SK-N-SH treated with all-trans-retinoic acid at 6 μM for 48 hours (cell line): ENCODE results near the gene TEAD1.

Source experiments
- BACH2 ChIP-seq: fragments of 250-450 bp; sonication (Bioruptor Pico); IDR thresholded peaks from 2 replicates; pipeline ENCODE4 v1.9.0; 2021; ENCODE audit warnings: mild to moderate bottlenecking, borderline replicate concordance
- ESRRG ChIP-seq: fragments of 250-450 bp; sonication (Bioruptor Pico); IDR thresholded peaks from 2 replicates; pipeline ENCODE4 v1.6.1; 2021; ENCODE audit warnings: mild to moderate bottlenecking
- ISL1 ChIP-seq: fragments of 250-450 bp; sonication (Bioruptor Pico); IDR thresholded peaks from 2 replicates; pipeline ENCODE4 v2.1.2; 2022; ENCODE audit warnings: mild to moderate bottlenecking, moderate library complexity
- PPARA ChIP-seq: fragments of 250-450 bp; sonication (Bioruptor Pico); IDR thresholded peaks from 2 replicates; pipeline ENCODE4 v1.5.0; 2020; ENCODE audit warnings: mild to moderate bottlenecking, borderline replicate concordance
- TOX ChIP-seq: fragments of 250-450 bp; sonication (Bioruptor Pico); IDR thresholded peaks from 2 replicates; pipeline ENCODE4 v1.8.0; 2021; ENCODE audit warnings: mild to moderate bottlenecking, moderate library complexity, borderline replicate concordance
- ZFP30 ChIP-seq: fragments of 450-650 bp; formaldehyde crosslinking; IDR thresholded peaks from 2 replicates; pipeline ENCODE4 v1.5.0; 2022; ENCODE audit warnings: mild to moderate bottlenecking, moderate library complexity
- TF ChIP-seq, protein P1 (sequence below): fragments of 250-450 bp; sonication (Bioruptor Pico); IDR thresholded peaks from 2 replicates; pipeline ENCODE4 v1.8.0; 2020; ENCODE audit warnings: mild to moderate bottlenecking, moderate library complexity, borderline replicate concordance
- TF ChIP-seq, protein P2 (sequence below): fragments of 250-450 bp; sonication (Bioruptor Pico); IDR thresholded peaks from 2 replicates; pipeline ENCODE4 v1.5.1; 2021; ENCODE audit warnings: mild to moderate bottlenecking, moderate library complexity
- TF ChIP-seq, protein P3 (sequence below): fragments of 250-450 bp; sonication (Bioruptor Pico); IDR thresholded peaks from 2 replicates; pipeline ENCODE4 v1.5.1; 2020; ENCODE audit warnings: low read depth, mild to moderate bottlenecking, moderate library complexity

DNA sequence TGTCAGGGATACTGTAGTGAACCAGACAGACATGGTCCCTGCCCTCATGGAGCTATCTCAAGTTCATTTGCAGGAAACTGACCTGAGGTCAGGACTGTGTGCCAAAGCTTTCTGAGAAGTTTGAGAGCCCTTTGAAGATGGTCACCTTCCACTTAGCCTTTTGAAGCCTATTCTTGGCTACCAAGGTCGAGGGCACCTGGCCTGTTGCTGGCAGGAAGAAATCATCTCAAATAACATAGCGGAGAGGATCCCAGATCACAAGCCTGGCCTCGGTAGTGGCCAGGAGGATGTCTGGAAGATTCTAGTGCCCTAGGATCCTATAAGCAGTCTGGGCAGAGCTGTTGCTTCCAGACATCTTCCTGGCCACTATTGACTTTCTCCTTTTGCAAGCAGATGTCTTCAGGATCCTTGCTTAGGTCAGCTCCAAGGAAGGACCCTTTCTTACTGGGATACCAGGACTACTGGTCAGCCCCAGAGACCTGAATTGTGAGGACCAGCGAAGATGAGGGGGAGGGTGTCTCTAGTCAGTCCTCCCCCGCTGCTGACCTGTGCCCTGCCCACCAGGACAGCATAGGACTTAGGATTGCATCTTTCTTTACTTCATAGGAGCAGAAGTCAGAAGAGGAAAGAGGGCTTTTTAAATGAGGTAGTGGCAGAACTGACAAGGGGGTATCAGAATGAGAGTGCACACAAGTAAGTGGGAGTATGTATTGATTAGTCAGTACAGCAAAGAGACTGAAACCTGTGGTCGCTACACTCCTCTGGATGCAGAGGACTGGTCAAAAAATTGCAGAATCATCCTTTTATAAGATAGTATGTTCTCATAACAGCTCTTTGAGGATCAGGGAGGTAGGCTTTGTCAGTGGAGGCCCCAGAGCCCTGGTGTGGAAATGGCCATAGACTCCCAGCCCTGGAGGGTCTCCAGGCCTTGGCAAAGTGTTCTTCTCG, 94.8 kb downstream of the TEAD1 start:
- TF ChIP-seq, protein P1, sequence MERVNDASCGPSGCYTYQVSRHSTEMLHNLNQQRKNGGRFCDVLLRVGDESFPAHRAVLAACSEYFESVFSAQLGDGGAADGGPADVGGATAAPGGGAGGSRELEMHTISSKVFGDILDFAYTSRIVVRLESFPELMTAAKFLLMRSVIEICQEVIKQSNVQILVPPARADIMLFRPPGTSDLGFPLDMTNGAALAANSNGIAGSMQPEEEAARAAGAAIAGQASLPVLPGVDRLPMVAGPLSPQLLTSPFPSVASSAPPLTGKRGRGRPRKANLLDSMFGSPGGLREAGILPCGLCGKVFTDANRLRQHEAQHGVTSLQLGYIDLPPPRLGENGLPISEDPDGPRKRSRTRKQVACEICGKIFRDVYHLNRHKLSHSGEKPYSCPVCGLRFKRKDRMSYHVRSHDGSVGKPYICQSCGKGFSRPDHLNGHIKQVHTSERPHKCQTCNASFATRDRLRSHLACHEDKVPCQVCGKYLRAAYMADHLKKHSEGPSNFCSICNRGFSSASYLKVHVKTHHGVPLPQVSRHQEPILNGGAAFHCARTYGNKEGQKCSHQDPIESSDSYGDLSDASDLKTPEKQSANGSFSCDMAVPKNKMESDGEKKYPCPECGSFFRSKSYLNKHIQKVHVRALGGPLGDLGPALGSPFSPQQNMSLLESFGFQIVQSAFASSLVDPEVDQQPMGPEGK (CRISPR knock-in tag), result no peak
- TF ChIP-seq ISL1 (CRISPR knock-in tag), result no peak
- TF ChIP-seq ZFP30, result no peak
- no peak for TF ChIP-seq ESRRG (CRISPR knock-in tag)
- TF ChIP-seq BACH2, result no peak
- no peak for TF ChIP-seq PPARA (CRISPR knock-in tag)
- no peak for TF ChIP-seq TOX (CRISPR knock-in tag)
- TF ChIP-seq, protein P2, sequence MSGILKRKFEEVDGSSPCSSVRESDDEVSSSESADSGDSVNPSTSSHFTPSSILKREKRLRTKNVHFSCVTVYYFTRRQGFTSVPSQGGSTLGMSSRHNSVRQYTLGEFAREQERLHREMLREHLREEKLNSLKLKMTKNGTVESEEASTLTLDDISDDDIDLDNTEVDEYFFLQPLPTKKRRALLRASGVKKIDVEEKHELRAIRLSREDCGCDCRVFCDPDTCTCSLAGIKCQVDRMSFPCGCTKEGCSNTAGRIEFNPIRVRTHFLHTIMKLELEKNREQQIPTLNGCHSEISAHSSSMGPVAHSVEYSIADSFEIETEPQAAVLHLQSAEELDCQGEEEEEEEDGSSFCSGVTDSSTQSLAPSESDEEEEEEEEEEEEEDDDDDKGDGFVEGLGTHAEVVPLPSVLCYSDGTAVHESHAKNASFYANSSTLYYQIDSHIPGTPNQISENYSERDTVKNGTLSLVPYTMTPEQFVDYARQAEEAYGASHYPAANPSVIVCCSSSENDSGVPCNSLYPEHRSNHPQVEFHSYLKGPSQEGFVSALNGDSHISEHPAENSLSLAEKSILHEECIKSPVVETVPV, result no peak
- TF ChIP-seq, protein P3, sequence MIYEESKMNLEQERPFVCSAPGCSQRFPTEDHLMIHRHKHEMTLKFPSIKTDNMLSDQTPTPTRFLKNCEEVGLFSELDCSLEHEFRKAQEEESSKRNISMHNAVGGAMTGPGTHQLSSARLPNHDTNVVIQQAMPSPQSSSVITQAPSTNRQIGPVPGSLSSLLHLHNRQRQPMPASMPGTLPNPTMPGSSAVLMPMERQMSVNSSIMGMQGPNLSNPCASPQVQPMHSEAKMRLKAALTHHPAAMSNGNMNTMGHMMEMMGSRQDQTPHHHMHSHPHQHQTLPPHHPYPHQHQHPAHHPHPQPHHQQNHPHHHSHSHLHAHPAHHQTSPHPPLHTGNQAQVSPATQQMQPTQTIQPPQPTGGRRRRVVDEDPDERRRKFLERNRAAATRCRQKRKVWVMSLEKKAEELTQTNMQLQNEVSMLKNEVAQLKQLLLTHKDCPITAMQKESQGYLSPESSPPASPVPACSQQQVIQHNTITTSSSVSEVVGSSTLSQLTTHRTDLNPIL (CRISPR knock-in tag), result no peak
